Neuronal stem cell (in vitro differentiated cells): ENCODE data around the gene SLC22A25.

ENCODE experiments used
- DNase-seq: peaks from one replicate; pipeline ENCODE4 v3.0.0-alpha.2; 2013; ENCODE audit warnings: low spot score
- H2AFZ ChIP-seq: one replicate; pipeline ENCODE4 v1.6.1; 2013; ENCODE audit warnings: mild to moderate bottlenecking, low read length, inconsistent platforms
- H2AK5ac ChIP-seq: 2 replicates; pipeline ENCODE4 v1.6.1; 2013; ENCODE audit warnings: low read depth, mild to moderate bottlenecking, inconsistent platforms, low read length, moderate library complexity, mixed read lengths
- H2BK120ac ChIP-seq: 2 replicates; pipeline ENCODE4 v1.6.1; 2013; ENCODE audit warnings: low read depth, mild to moderate bottlenecking, inconsistent platforms, low read length, moderate library complexity, mixed read lengths
- H2BK12ac ChIP-seq: one replicate; pipeline ENCODE4 v1.6.1; 2013; ENCODE audit warnings: low read length, inconsistent platforms
- H2BK15ac ChIP-seq: 2 replicates; pipeline ENCODE4 v1.6.1; 2013; ENCODE audit warnings: mild to moderate bottlenecking, low read length, inconsistent platforms, mixed read lengths
- H2BK5ac ChIP-seq: one replicate; pipeline ENCODE4 v1.6.1; 2013; ENCODE audit warnings: inconsistent platforms, mild to moderate bottlenecking, low read length, moderate library complexity
- H3K14ac ChIP-seq: one replicate; pipeline ENCODE4 v1.6.1; 2013; ENCODE audit warnings: low read length, inconsistent platforms
- H3K18ac ChIP-seq: 2 replicates; pipeline ENCODE4 v1.6.1; 2013; ENCODE audit warnings: low read length, inconsistent platforms
- H3K23ac ChIP-seq: 2 replicates; pipeline ENCODE4 v1.6.1; 2013; ENCODE audit warnings: low read depth, mild to moderate bottlenecking, mixed read lengths, low read length, inconsistent platforms; ENCODE audit not compliant: poor library complexity
- H3K27ac ChIP-seq: replicated peaks from 3 replicates; pipeline ENCODE4 v1.5.1; 2013; ENCODE audit warnings: low read length, inconsistent platforms
- H3K27me3 ChIP-seq, 3 experiments: 2 replicates each; pipeline ENCODE4 v1.6.1; 2013; ENCODE audit warnings: low read length in 3 of 3, mild to moderate bottlenecking in 2 of 3, inconsistent platforms in 1 of 3, low read depth in 1 of 3, mixed read lengths in 1 of 3, moderate library complexity in 1 of 3; ENCODE audit not compliant: control insufficient read depth in 3 of 3, insufficient read depth in 3 of 3
- H3K36me3 ChIP-seq, 2 donors: replicated peaks in 1 of 2; 2 replicates each; pipeline ENCODE4 v1.6.1; 2013; ENCODE audit warnings: low read length in 2 of 2; ENCODE audit not compliant: control insufficient read depth in 2 of 2, insufficient read depth in 2 of 2
- H3K4ac ChIP-seq: 2 replicates; pipeline ENCODE4 v1.6.1; 2013; ENCODE audit warnings: inconsistent platforms, mild to moderate bottlenecking, low read length, moderate library complexity
- H3K4me1 ChIP-seq, 2 donors: 1 replicate in 1 of 2; 2 replicates in 1 of 2; pipeline ENCODE4 v1.6.1; 2013; ENCODE audit warnings: low read length in 2 of 2, low read depth in 1 of 2; ENCODE audit not compliant: control insufficient read depth in 2 of 2, insufficient read depth in 1 of 2
- H3K4me2 ChIP-seq: one replicate; pipeline ENCODE4 v1.6.1; 2013; ENCODE audit warnings: mild to moderate bottlenecking, low read length, inconsistent platforms; ENCODE audit not compliant: insufficient read depth, poor library complexity, severe bottlenecking
- H3K4me3 ChIP-seq, 2 donors: 2 replicates each; pipeline ENCODE4 v1.5.1; 2013; ENCODE audit warnings: low read length in 2 of 2, mild to moderate bottlenecking in 2 of 2, inconsistent platforms in 1 of 2, moderate library complexity in 1 of 2
- H3K79me1 ChIP-seq: one replicate; pipeline ENCODE4 v1.6.1; 2013; ENCODE audit warnings: low read depth, mild to moderate bottlenecking, inconsistent platforms, low read length, moderate library complexity
- H3K9ac ChIP-seq: one replicate; pipeline ENCODE4 v1.6.1; 2013; ENCODE audit warnings: mild to moderate bottlenecking, low read depth, low read length, inconsistent platforms; ENCODE audit not compliant: poor library complexity
- H3K9me3 ChIP-seq, 2 donors: replicated peaks in 1 of 2; 2 replicates each; pipeline versions ENCODE3 to v1.6.1; 2013; ENCODE audit warnings: low read length in 2 of 2, mild to moderate bottlenecking in 2 of 2, inconsistent platforms in 1 of 2, low read depth in 1 of 2, mixed read lengths in 1 of 2, moderate library complexity in 1 of 2; ENCODE audit not compliant: control insufficient read depth in 2 of 2, insufficient read depth in 1 of 2
- H4K8ac ChIP-seq: one replicate; pipeline ENCODE4 v1.6.1; 2013; ENCODE audit warnings: low read depth, mild to moderate bottlenecking, inconsistent platforms, low read length, moderate library complexity
- H4K91ac ChIP-seq: one replicate; pipeline ENCODE4 v1.6.1; 2013; ENCODE audit warnings: low read length, low read depth, mild to moderate bottlenecking, inconsistent platforms; ENCODE audit not compliant: poor library complexity
- WGBS, 2 donors: extraction: QIAGEN DNeasy Blood & Tissue Kit; methylation state at CpG; one replicate each; pipeline ENCODE4 v1.1.7; 2013; ENCODE audit warnings: missing lambda C conversion rate in 2 of 2, mixed read lengths in 1 of 2; ENCODE audit not compliant: insufficient read length in 2 of 2, insufficient replicate concordance in 1 of 2; ENCODE audit errors: extremely low coverage in 2 of 2; 5-methylcytosine and 5-hydroxymethylcytosine counted together

The SLC22A25 gene

DNA sequence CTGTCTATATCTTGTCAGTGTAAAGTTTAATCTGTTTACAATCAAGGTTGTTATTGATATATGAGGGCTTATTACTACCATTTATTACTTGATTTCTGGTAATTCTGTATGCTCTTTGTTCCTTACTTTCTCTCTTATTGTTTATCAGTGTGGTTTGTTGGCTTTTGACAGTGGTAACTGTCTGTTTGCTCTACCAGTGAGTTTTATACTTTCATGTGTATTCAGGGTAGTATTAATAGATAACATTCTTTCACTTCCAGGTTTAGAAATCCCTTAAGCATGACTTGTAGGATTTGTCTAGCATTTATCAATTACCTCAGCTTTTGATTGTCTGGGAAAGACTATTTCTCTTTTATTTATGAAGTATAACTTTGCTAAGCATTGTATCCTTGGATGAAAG is 37.5 kb upstream of the SLC22A25 start:
- no peak overlapping the region for H3K4ac ChIP-seq
- H2BK120ac ChIP-seq = no peak overlapping the region
- H3K9me3 ChIP-seq = no peaks in the 10 kb centered on the region
- no peaks in the 10 kb centered on the region for H3K27me3 ChIP-seq
- no peak overlapping the region for H3K4me3 ChIP-seq
- no peak overlapping the region for H4K8ac ChIP-seq
- no peaks in the 10 kb centered on the region for H3K4me1 ChIP-seq
- H3K23ac ChIP-seq = no peak overlapping the region
- H3K14ac ChIP-seq = no peak overlapping the region
- no peaks in the 10 kb centered on the region for H3K36me3 ChIP-seq
- H2BK12ac ChIP-seq = no peak overlapping the region
- no peak overlapping the region for H4K91ac ChIP-seq
- no peaks in the 10 kb centered on the region for H3K79me1 ChIP-seq
- no peak overlapping the region for H3K9ac ChIP-seq
- no peak overlapping the region for H2BK5ac ChIP-seq
- no peak overlapping the region for H2BK15ac ChIP-seq
- H2AK5ac ChIP-seq = no peak overlapping the region
- no peak for DNase-seq
- H3K27ac ChIP-seq = no peak overlapping the region
- no peak overlapping the region for H3K18ac ChIP-seq
- H2AFZ ChIP-seq = no peak overlapping the region
- no peak overlapping the region for H3K4me2 ChIP-seq

DNA sequence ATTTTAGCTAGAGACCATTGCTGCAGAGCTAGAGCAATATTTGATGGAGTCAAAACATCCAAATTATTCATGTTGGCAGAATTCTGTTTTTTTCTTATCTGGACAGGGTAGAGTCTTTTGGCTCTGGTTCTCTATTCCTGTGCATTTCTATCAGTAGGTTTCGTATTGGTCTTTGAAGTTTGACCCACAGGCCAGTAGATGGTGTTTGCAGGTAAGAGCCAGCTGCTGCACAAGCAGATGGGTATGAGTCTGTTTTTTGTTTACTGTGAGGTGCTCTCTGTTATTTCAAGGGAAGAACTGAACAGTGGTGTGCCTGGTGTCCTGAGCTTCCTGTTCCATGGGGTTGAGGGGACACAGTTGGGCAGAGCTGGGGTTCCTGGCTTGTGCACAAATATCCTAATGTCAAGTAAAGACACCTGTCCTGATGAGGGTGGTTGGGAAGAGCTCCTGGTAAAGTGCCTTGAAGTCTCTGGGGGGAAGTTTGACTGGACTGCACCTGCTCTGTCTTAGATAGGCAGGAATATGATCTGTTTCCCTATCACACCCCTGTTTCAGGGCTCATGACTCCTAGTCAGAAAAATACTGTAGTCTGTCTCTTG is 34.0 kb upstream of the SLC22A25 start:
- no peak overlapping the region for H3K18ac ChIP-seq
- H3K4me2 ChIP-seq = no peak overlapping the region
- H3K4ac ChIP-seq = no peak overlapping the region
- no peak for DNase-seq
- H2AK5ac ChIP-seq = no peak overlapping the region
- H4K91ac ChIP-seq = no peak overlapping the region
- H3K4me1 ChIP-seq = peaks cover 0 to 3% of the 10 kb centered on the region in 2 donors
- H2BK5ac ChIP-seq = no peak overlapping the region
- H2AFZ ChIP-seq = no peak overlapping the region
- H3K4me3 ChIP-seq = no peak overlapping the region
- no peaks in the 10 kb centered on the region for H3K9me3 ChIP-seq
- no CpG with 5 or more reads among the region's 1 CpG for WGBS, 2 donors
- H3K23ac ChIP-seq = no peak overlapping the region
- no peak overlapping the region for H2BK12ac ChIP-seq
- H3K36me3 ChIP-seq = no peaks in the 10 kb centered on the region
- no peak overlapping the region for H2BK15ac ChIP-seq
- H3K27ac ChIP-seq = no peak overlapping the region
- no peaks in the 10 kb centered on the region for H3K79me1 ChIP-seq
- no peak overlapping the region for H3K14ac ChIP-seq
- no peaks in the 10 kb centered on the region for H3K27me3 ChIP-seq
- no peak overlapping the region for H3K9ac ChIP-seq
- no peak overlapping the region for H2BK120ac ChIP-seq
- no peak overlapping the region for H4K8ac ChIP-seq

DNA sequence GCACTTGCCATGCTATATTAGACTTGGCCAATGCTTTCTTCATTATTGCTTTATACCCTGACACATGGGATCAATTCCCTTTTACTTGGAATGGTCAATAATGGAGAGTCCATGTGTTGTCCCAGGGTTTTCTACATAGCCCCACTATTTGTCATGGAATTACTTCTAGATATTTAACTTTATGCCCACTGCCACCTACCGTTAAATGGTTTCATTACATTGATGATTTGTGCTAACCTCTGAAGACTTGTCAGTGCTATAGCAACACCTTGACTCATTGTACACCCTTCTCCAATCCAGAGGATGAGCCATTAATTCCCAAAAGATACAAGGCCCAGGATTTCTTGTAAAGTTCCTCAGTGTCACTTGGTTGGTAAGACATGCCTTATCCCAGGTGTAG is 31.4 kb upstream of the SLC22A25 start:
- Histone ChIP-seq H3K18ac (no peak overlapping the region), H2AFZ (no peak overlapping the region), H3K4me2 (no peak overlapping the region), H4K91ac (no peak overlapping the region), H3K79me1 (no peaks in the 10 kb centered on the region), H3K36me3 (no peaks in the 10 kb centered on the region), H2BK5ac (no peak overlapping the region), H2BK120ac (no peak overlapping the region), H2BK12ac (no peak overlapping the region), H3K9me3 (no peaks in the 10 kb centered on the region), H4K8ac (no peak overlapping the region), H3K4me3 (no peak overlapping the region), H3K9ac (no peak overlapping the region), H3K4me1 (peaks cover 0 to 3% of the 10 kb centered on the region in 2 donors), H3K27me3 (no peaks in the 10 kb centered on the region), H3K23ac (no peak overlapping the region), H2BK15ac (no peak overlapping the region), H2AK5ac (no peak overlapping the region), H3K27ac (no peak overlapping the region), H3K4ac (no peak overlapping the region), H3K14ac (no peak overlapping the region)
- WGBS, 2 donors = no CpG with 5 or more reads among the region's 1 CpG
- DNase-seq = no peak

DNA sequence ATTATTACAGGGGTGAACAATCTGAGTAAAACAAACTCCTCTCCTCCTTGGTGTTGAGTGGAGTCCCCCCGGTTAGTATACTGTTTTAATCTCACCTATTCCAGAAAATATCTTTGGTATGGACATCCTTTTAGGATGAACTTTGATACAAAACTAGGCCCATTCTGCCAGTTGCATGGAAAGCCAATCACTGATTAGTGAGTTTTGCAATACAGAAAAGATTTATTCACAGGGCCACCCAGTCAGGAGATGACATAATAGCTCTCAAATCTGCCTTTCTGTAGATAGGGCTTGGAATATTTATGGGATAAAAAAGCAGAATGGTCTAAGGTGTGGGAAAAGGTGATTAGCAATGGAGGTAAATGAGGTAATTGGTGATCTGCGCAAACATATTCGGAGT is 30.3 kb upstream of the SLC22A25 start:
- Histone ChIP-seq H3K27me3 (no peaks in the 10 kb centered on the region), H4K91ac (no peak overlapping the region), H2BK15ac (no peak overlapping the region), H3K14ac (no peak overlapping the region), H3K4me1 (peaks cover 0 to 3% of the 10 kb centered on the region in 2 donors), H3K9me3 (no peaks in the 10 kb centered on the region), H2BK120ac (no peak overlapping the region), H3K4me2 (no peak overlapping the region), H3K23ac (no peak overlapping the region), H3K4ac (no peak overlapping the region), H3K4me3 (no peak overlapping the region), H4K8ac (no peak overlapping the region), H3K27ac (no peak overlapping the region), H2AK5ac (no peak overlapping the region), H2AFZ (peak overlapping the region; percentile 42), H3K36me3 (no peaks in the 10 kb centered on the region), H3K79me1 (no peaks in the 10 kb centered on the region), H3K18ac (no peak overlapping the region), H2BK5ac (no peak overlapping the region), H2BK12ac (no peak overlapping the region), H3K9ac (no peak overlapping the region)
- no CpG with 5 or more reads among the region's 3 CpGs for WGBS, 2 donors
- DNase-seq = no peak
